Urinary bladder (tissue), 4 donors: ENCODE measurements around the gene TBC1D22B. TPM values are rescaled to one million over a fixed set of nuclear protein-coding genes. Genes with fewer than 3 reads are reported as not detected.
"Not testable (repeated sequence)": the region's sequence is repeated elsewhere in the genome, so short reads cannot be mapped to it uniquely, and the experiment has no call there.

ENCODE experiments used
- DNase-seq: peaks from one replicate; pipeline ENCODE4 v3.0.0-alpha.2; 2015; ENCODE audit errors: extremely low spot score
- H3K27ac ChIP-seq: one replicate; pipeline ENCODE4 v1.5.1; 2013; ENCODE audit warnings: low read depth, mild to moderate bottlenecking, moderate library complexity
- H3K36me3 ChIP-seq: one replicate; pipeline ENCODE4 v1.6.1; 2013; ENCODE audit warnings: mild to moderate bottlenecking, moderate library complexity; ENCODE audit not compliant: insufficient read depth
- H3K4me1 ChIP-seq: one replicate; pipeline ENCODE4 v1.6.1; 2013; ENCODE audit warnings: mild to moderate bottlenecking, moderate library complexity; ENCODE audit not compliant: insufficient read depth
- H3K4me3 ChIP-seq: one replicate; pipeline ENCODE4 v1.5.1; 2013; ENCODE audit warnings: low read depth, low read length
- WGBS: extraction: QIAGEN DNeasy Blood & Tissue Kit; methylation state at CpG from one replicate; pipeline ENCODE4 v1.1.7; 2013; 5-methylcytosine and 5-hydroxymethylcytosine counted together
- polyA plus RNA-seq: library from polyadenylated mRNA; stranded (reverse); fragments of 200-250 nt; gene quantifications from one replicate; pipeline ENCODE4 v1.2.3, GENCODE V29; 2013
- total RNA-seq: library from RNA; depleted of rRNA; stranded (reverse); fragments of >200 nt; gene quantifications from one replicate; pipeline ENCODE4 v1.2.3, GENCODE V29; 2014
- donor health status: healthy with polysubstance abuse.
- donor health status: healthy.

The TBC1D22B gene
- total and polyA plus RNA-seq, 2 donors = 5.7 to 6.4 TPM

GRCh38 chr6:37287519-37288157, 30.1 kb downstream of the TBC1D22B start:
- 93% methylated on average over 2 of the region's 2 CpGs for WGBS
- DNase-seq = no peak
- Histone ChIP-seq H3K36me3 (peaks cover 3% of the 10 kb centered on the region), H3K4me1 (no peaks in the 10 kb centered on the region), H3K4me3 (no peak overlapping the region), H3K27ac (no peak overlapping the region)

DNA sequence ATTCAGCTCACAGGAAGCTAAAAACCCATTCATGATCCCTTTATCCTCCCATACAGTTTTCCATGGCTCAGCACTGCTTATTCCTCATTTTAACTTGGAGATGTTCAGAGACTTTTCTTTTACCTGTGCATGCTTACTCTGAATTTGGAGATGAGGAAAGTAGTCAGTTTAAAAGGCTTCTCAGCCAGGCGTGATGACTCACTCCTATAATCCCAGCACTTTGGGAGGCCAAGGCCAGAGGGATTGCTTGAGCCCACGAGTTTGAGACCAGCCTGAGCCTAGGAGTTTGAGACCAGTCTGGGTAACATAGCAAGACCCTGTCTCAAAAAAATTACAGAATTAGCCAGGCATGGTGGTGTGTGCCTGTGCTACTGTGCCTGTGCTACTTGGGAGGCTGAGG, 30.7 kb downstream of the TBC1D22B start:
- Histone ChIP-seq H3K27ac (no peak overlapping the region), H3K36me3 (peaks cover 3% of the 10 kb centered on the region), H3K4me3 (no peak overlapping the region), H3K4me1 (no peaks in the 10 kb centered on the region)
- WGBS = 69% methylated on average over 2 of the region's 2 CpGs
- no peak for DNase-seq

GRCh38 chr6:37289931-37290330, 32.4 kb downstream of the TBC1D22B start:
- peaks cover 3% of the 10 kb centered on the region for H3K36me3 ChIP-seq
- 78% methylated on average over 3 of the region's 3 CpGs for WGBS
- H3K4me1 ChIP-seq = no peaks in the 10 kb centered on the region
- DNase-seq = no peak
- no peak overlapping the region for H3K27ac ChIP-seq
- H3K4me3 ChIP-seq = no peak overlapping the region

DNA sequence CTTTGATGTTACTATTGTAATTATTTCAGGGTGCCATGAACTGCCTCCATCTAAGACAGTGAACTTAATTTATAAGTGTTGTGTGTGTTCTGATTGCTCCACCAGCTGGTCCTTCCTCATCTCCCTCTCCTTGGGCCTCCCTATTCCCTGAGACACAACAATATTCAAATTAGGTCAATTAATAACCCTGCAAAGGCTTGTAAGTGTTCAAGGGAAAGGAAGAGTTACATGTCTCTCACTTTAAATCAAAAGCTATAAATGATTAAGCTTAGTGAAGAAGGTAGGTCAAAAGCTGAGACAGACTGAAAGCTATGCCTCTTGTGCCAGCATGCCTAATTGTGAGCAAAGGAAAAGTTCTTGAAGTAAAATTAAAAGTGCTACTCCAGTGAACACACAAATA, 35.9 kb downstream of the TBC1D22B start:
- no peaks in the 10 kb centered on the region for H3K4me1 ChIP-seq
- H3K27ac ChIP-seq = no peak overlapping the region
- H3K36me3 ChIP-seq = peaks cover 3% of the 10 kb centered on the region
- no peak for DNase-seq
- H3K4me3 ChIP-seq = no peak overlapping the region

DNA sequence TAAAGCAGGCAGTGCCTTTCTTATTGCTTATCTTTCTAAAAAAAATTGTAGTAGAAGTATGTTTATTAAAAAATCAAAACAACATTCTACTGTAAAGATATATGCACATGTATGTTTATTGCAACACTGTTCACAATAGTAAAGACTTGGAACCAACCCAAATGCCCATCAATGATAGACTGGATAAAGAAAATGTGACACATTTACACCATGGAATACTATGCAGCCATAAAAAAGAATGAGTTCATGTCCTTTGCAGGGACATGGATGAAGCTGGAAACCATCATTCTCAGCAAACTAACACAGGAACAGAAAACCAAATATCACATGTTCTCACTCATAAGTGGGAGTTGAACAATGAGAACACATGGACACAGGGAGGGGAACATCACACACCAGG, 40.1 kb downstream of the TBC1D22B start:
- not testable (repeated sequence) for DNase-seq, H3K36me3 ChIP-seq, H3K4me1 ChIP-seq, H3K4me3 ChIP-seq, H3K27ac ChIP-seq

GRCh38 chr6:37298958-37299357, 41.4 kb downstream of the TBC1D22B start:
- DNase-seq = no peak
- Histone ChIP-seq H3K36me3 (no peaks in the 10 kb centered on the region), H3K4me3 (no peak overlapping the region), H3K4me1 (no peaks in the 10 kb centered on the region), H3K27ac (no peak overlapping the region)

- Histone ChIP-seq H3K4me1 (no peaks in the 10 kb centered on the region), H3K27ac (no peak overlapping the region), H3K36me3 (no peaks in the 10 kb centered on the region), H3K4me3 (no peak overlapping the region)
- WGBS = 93% methylated on average over 4 of the region's 4 CpGs
- DNase-seq = no peak
Measured at GRCh38 chr6:37299990-37300389, 42.4 kb downstream of the TBC1D22B start.

DNA sequence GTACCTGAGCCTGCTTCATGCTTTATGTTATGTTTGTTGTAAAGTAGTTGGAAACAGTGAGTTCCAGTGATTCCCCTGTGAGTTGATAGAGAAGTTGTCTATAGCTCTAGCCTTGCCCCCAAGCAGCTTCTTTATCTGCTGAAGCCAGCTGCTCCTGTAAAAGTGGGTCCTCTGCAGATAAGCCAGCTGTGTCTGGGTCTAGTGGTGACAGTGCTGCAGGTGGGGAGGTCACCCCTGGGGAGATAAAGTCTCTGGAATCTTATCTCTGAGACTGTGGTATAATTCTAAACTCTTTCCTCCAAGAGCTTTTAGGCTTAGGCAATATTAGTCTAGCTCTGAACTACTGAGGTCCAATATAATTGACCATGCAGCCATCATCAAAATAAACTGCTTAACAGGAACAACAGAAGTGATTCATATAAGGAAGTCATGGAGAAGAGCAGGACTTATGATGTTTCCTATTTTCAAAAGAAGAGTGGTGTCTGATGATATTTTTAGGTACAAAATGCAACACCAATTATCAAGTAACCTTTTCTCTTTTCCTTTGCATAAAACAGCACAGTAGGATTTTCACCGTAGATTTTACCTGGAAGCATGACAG, 44.6 kb downstream of the TBC1D22B start:
- H3K36me3 ChIP-seq = no peaks in the 10 kb centered on the region

DNA sequence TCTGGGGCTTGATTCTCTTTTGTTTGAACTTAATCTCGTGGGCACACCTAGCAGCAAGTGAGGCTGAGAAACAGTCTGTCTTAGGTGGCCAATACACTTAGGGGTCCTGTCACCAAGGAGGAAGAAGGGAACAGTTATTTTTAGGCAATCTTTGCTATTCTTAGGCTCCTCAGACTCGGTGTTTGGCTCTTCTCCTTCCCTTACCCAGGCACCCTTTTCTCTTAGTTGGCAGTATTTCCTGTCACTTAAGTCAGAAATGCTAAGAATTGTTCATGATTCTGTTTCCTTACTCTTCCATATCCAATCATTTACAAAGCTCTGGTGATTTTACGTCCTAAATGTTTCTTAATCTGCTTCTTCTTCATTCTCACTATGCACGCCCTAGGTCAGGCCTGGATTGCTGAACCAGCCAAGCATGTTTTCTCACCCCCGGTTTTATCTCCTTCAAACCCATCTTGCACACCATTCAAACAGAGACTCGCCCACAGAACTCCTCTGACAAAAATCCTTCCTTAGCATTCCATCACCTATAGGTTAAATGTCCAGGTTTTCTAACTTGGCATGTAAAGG, 45.6 kb downstream of the TBC1D22B start:
- Histone ChIP-seq H3K27ac (no peak overlapping the region), H3K4me1 (no peaks in the 10 kb centered on the region), H3K4me3 (no peak overlapping the region), H3K36me3 (no peaks in the 10 kb centered on the region)
- no peak for DNase-seq
- 73% methylated on average over 6 of the region's 6 CpGs for WGBS

More for the DNA sequence above, 44.6 kb downstream of the TBC1D22B start:
- Histone ChIP-seq H3K4me3 (no peak overlapping the region), H3K4me1 (no peaks in the 10 kb centered on the region), H3K27ac (no peak overlapping the region)
- DNase-seq = no peak
- 87% methylated on average over 1 of the region's 1 CpG for WGBS

DNA sequence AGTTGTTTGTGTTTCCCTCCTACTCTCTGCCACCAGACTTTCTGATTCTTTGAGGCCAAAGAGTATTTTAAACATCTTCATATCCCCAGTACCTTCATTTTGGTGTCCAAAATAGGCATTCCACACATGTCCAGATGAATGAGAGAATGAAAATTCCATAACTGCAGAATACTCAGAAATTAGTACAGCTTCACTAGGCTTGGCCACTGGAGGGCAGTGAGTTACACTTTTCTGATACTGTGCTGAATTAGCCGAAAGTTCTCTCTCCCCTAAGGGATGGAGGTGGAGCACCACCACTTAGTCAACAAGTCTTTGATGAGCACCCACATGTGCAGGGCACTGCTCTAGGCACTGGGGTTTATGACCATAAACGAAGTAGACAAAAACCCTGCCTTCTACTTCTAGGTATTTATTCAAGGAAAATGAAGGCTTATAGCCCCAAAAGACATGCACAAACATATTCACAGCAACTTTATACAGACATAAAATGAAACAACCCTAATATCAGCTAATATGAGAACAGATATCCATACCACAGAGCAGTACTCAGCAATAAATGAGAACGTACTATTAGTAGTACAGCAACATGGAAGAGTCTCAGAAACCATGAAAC, 46.4 kb downstream of the TBC1D22B start:
- DNase-seq = no peak
- 58% methylated on average over 3 of the region's 3 CpGs for WGBS

DNA sequence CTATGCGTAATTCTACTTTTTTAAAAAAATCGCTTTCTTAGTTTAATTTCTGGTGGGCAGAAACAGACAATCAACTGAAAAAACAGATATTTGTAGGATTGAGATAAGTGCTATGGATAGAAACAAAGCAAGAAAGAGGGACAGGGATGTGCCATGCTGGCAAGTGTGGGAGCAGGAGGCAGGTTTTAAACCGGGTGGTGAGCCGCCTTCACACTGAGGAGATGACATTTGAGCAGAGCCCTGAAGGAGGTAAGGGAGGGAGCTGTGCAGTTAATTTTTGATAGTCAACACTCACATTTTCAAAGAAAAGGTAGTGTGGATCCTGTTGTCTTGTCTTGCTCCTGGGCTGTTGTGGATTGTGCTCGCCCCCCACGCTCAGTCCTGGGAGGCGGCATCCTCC, 47.2 kb downstream of the TBC1D22B start:
- no peaks in the 10 kb centered on the region for H3K4me1 ChIP-seq
- DNase-seq = no peak
- WGBS = 97% methylated on average over 7 of the region's 7 CpGs
- H3K4me3 ChIP-seq = no peak overlapping the region
- no peaks in the 10 kb centered on the region for H3K36me3 ChIP-seq
- H3K27ac ChIP-seq = no peak overlapping the region

More for the DNA sequence above, 46.4 kb downstream of the TBC1D22B start:
- H3K4me1 ChIP-seq = no peaks in the 10 kb centered on the region
- H3K4me3 ChIP-seq = no peak overlapping the region
- no peaks in the 10 kb centered on the region for H3K36me3 ChIP-seq
- no peak overlapping the region for H3K27ac ChIP-seq

- H3K27ac ChIP-seq = no peak overlapping the region
- 82% methylated on average over 4 of the region's 4 CpGs for WGBS
- DNase-seq = no peak
- H3K36me3 ChIP-seq = no peaks in the 10 kb centered on the region
- H3K4me1 ChIP-seq = no peaks in the 10 kb centered on the region
- H3K4me3 ChIP-seq = no peak overlapping the region
Measured at GRCh38 chr6:37305841-37306425, 48.4 kb downstream of the TBC1D22B start.

GRCh38 chr6:37306624-37307222, 49.2 kb downstream of the TBC1D22B start:
- DNase-seq = no peak
- Histone ChIP-seq H3K4me3 (no peak overlapping the region), H3K36me3 (no peaks in the 10 kb centered on the region), H3K27ac (no peak overlapping the region), H3K4me1 (peaks cover 1% of the 10 kb centered on the region)
- 96% methylated on average over 4 of the region's 4 CpGs for WGBS
